ENCODE measurements around the gene ARL4D. TPM values are rescaled to one million over a fixed set of nuclear protein-coding genes. Genes with fewer than 3 reads are reported as not detected.

ARL4D gene
- total and polyA plus RNA-seq, 2 donors (not counting 1 experiment from before 2014, with no cell fraction given): 11.3 to 14.5 TPM

DNA sequence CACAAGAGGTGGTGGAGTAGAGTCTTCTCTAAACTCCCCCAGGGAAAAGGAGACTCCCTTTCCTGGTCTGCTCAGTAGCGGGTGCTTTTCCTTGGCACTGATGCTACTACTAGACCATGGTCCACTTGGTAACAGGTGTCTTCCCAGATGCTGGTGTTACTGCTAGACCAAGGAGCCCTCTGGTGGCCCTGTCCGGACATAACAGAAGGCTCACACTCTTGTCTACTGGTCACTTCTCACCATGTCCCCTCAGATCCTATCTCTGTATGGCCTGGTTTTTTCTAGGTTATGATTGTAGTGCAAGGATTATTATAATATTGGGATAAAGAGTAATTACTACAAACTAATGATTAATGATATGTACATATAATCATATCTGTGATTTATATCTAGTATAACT lies 49.7 kb upstream of the ARL4D start:
- CTCF ChIA-PET: interaction anchor here (1.3 kb wide), 1 partner anchor 11 kb away, joined by 3 read pairs; no protein-coding TSS in a partner anchor
- POLR2A ChIA-PET: interaction anchor here (1.0 kb wide), 1 partner anchor 12 kb away, joined by 3 read pairs; no protein-coding TSS in a partner anchor
- Histone ChIP-seq H3K27me3 (replicated peaks in 1 of 4; ENCODE audit: control extremely low read depth in 1 of 4, control insufficient read depth in 3 of 4, insufficient read depth in 4 of 4, low read length in 3 of 4) (no peaks in the 10 kb centered on the region), H3K4me3 (ENCODE audit: control extremely low read depth in 1 of 5, extremely low read depth in 1 of 5, insufficient read depth in 1 of 5, low read depth in 2 of 5, low read length in 4 of 5) (no peak overlapping the region), H3K36me3 (replicated peaks in 1 of 2; ENCODE audit: control extremely low read depth in 1 of 2, control insufficient read depth in 1 of 2, extremely low read depth in 1 of 2, insufficient read depth in 2 of 2, low read length in 1 of 2) (peaks cover 0 to 3% of the 10 kb centered on the region in 2 experiments), H3K4me2 (replicated peaks; ENCODE audit: low read depth, low read length, poor library complexity, severe bottlenecking) (no peak overlapping the region), H3K4me1 (ENCODE audit: control insufficient read depth in 2 of 2, insufficient read depth in 2 of 2, low read length in 2 of 2) (no peaks in the 10 kb centered on the region), H3K27ac (ENCODE audit: low read length in 2 of 2) (no peak overlapping the region), H4K20me1 (ENCODE audit: control insufficient read depth, insufficient read depth, low read length, poor library complexity, severe bottlenecking) (no peaks in the 10 kb centered on the region), H2AFZ (ENCODE audit: insufficient read depth, low read depth, low read length, poor library complexity, severe bottlenecking) (no peak overlapping the region), H3K79me2 (ENCODE audit: control insufficient read depth, insufficient read depth, low read length) (no peaks in the 10 kb centered on the region), H3K9me3 (ENCODE audit: control extremely low read depth in 1 of 3, control insufficient read depth in 2 of 3, insufficient read depth in 1 of 3, low read length in 2 of 3) (peaks cover 6 to 50% (median 37%) of the 10 kb centered on the region in 3 donors), H3K9ac (ENCODE audit: low read length) (no peak overlapping the region)
- no peak overlapping the region for H3K4me3 Mint-ChIP-seq
- no peaks in the 10 kb centered on the region for H3K27me3 Mint-ChIP-seq
- H3K27ac Mint-ChIP-seq: no peak overlapping the region
- TF ChIP-seq, protein P1, sequence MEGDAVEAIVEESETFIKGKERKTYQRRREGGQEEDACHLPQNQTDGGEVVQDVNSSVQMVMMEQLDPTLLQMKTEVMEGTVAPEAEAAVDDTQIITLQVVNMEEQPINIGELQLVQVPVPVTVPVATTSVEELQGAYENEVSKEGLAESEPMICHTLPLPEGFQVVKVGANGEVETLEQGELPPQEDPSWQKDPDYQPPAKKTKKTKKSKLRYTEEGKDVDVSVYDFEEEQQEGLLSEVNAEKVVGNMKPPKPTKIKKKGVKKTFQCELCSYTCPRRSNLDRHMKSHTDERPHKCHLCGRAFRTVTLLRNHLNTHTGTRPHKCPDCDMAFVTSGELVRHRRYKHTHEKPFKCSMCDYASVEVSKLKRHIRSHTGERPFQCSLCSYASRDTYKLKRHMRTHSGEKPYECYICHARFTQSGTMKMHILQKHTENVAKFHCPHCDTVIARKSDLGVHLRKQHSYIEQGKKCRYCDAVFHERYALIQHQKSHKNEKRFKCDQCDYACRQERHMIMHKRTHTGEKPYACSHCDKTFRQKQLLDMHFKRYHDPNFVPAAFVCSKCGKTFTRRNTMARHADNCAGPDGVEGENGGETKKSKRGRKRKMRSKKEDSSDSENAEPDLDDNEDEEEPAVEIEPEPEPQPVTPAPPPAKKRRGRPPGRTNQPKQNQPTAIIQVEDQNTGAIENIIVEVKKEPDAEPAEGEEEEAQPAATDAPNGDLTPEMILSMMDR (IDR thresholded peaks at IDR 0.05): no peak
- TF ChIP-seq EZH2 (IDR thresholded peaks at IDR 0.05; ENCODE audit: borderline replicate concordance, insufficient read depth, low read depth, low read length, poor library complexity, severe bottlenecking): no peak
- intact Hi-C loops (cut with micrococcal nuclease): no loop called here
- no peak for DNase-seq
- WGBS (ENCODE audit: insufficient coverage): 100% methylated on average over 1 of the region's 2 CpGs
- peaks cover 6% of the 10 kb centered on the region for H3K9me3 Mint-ChIP-seq (ENCODE audit: insufficient read depth)
- H3K4me1 Mint-ChIP-seq: no peaks in the 10 kb centered on the region
- no peak for ATAC-seq (ENCODE audit: low read depth)

DNA sequence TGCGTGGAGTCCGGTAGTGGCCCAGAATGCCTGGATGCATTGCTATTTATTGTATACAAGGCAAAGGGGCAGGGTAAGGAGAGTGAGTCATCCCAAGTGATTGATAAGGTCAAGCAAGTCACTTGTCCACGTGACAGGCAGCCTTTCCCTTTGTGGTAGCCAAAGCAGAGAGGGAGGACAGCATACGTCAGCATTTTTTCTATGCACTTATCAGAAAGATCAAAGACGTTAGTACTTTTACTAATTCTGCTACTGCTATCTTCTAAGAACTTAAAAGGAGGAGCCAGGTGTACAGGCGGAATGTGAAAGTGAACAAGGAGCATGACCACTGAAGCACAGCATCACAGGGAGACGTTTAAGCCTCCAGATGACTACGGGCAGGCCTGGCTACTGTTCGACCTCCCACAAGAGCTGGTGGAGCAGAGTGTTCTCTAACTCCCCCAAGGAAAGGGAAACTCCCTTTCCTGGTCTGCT lies 47.9 kb upstream of the ARL4D start:
- 98% methylated on average over 6 of the region's 9 CpGs for WGBS (ENCODE audit: insufficient coverage)
- TF ChIP-seq, protein P1 (IDR thresholded peaks at IDR 0.05): no peak
- no peak for TF ChIP-seq EZH2 (IDR thresholded peaks at IDR 0.05; ENCODE audit: borderline replicate concordance, insufficient read depth, low read depth, low read length, poor library complexity, severe bottlenecking)
- CTCF ChIA-PET: no interaction called here

More for the DNA sequence above, 47.9 kb upstream of the ARL4D start:
- H2AFZ ChIP-seq (ENCODE audit: insufficient read depth, low read depth, low read length, poor library complexity, severe bottlenecking): no peak overlapping the region
- H3K36me3 ChIP-seq (replicated peaks in 1 of 2; ENCODE audit: control extremely low read depth in 1 of 2, control insufficient read depth in 1 of 2, extremely low read depth in 1 of 2, insufficient read depth in 2 of 2, low read length in 1 of 2): peaks cover 0 to 3% of the 10 kb centered on the region in 2 experiments
- H3K9ac ChIP-seq (ENCODE audit: low read length): no peak overlapping the region
- no peak overlapping the region for H3K4me3 Mint-ChIP-seq
- POLR2A ChIA-PET: no interaction called here
- H3K4me2 ChIP-seq (replicated peaks; ENCODE audit: low read depth, low read length, poor library complexity, severe bottlenecking): no peak overlapping the region
- H4K20me1 ChIP-seq (ENCODE audit: control insufficient read depth, insufficient read depth, low read length, poor library complexity, severe bottlenecking): no peaks in the 10 kb centered on the region
- no peaks in the 10 kb centered on the region for H3K79me2 ChIP-seq (ENCODE audit: control insufficient read depth, insufficient read depth, low read length)
- no peaks in the 10 kb centered on the region for H3K4me1 Mint-ChIP-seq
- no peak overlapping the region for H3K4me3 ChIP-seq (ENCODE audit: control extremely low read depth in 1 of 5, extremely low read depth in 1 of 5, insufficient read depth in 1 of 5, low read depth in 2 of 5, low read length in 4 of 5)
- H3K27ac ChIP-seq (ENCODE audit: low read length in 2 of 2): no peak overlapping the region
- H3K9me3 ChIP-seq (ENCODE audit: control extremely low read depth in 1 of 3, control insufficient read depth in 2 of 3, insufficient read depth in 1 of 3, low read length in 2 of 3): peaks cover 6 to 48% (median 37%) of the 10 kb centered on the region in 3 donors
- ATAC-seq (ENCODE audit: low read depth): no peak
- no peak for DNase-seq
- H3K4me1 ChIP-seq (ENCODE audit: control insufficient read depth in 2 of 2, insufficient read depth in 2 of 2, low read length in 2 of 2): no peaks in the 10 kb centered on the region
- no peaks in the 10 kb centered on the region for H3K27me3 ChIP-seq (replicated peaks in 1 of 4; ENCODE audit: control extremely low read depth in 1 of 4, control insufficient read depth in 3 of 4, insufficient read depth in 4 of 4, low read length in 3 of 4)
- H3K9me3 Mint-ChIP-seq (ENCODE audit: insufficient read depth): peaks cover 6% of the 10 kb centered on the region
- intact Hi-C loops (cut with micrococcal nuclease): no loop called here
- H3K27me3 Mint-ChIP-seq: no peaks in the 10 kb centered on the region
- no peak overlapping the region for H3K27ac Mint-ChIP-seq
